Measurements from ENCODE around the gene MBP.
"Not testable (repeated sequence)": the region's sequence is repeated elsewhere in the genome, so short reads cannot be mapped to it uniquely, and the experiment has no call there.

The MBP gene

GRCh38 chr18:76991021-76991688 lies 141.4 kb downstream of the MBP start:
- no peak for DNase-seq (ENCODE audit: low read depth in 2 of 2, low spot score in 1 of 2)

GRCh38 chr18:76990343-76991020 lies 142.1 kb downstream of the MBP start:
- DNase-seq (ENCODE audit: low read depth in 2 of 2, low spot score in 1 of 2) = not testable (repeated sequence)

- DNase-seq (ENCODE audit: low read depth in 2 of 2, low spot score in 1 of 2) = no peak
Observed at GRCh38 chr18:76989647-76990190, 142.9 kb downstream of the MBP start.

GRCh38 chr18:76988827-76989646 lies 143.5 kb downstream of the MBP start:
- DNase-seq (ENCODE audit: low read depth in 2 of 2, low spot score in 1 of 2) = no peak

GRCh38 chr18:76988031-76988826 lies 144.4 kb downstream of the MBP start:
- DNase-seq (ENCODE audit: low read depth in 2 of 2, low spot score in 1 of 2) = no peak

GRCh38 chr18:76986406-76986805 lies 146.2 kb downstream of the MBP start:
- no peak for DNase-seq (ENCODE audit: low read depth in 2 of 2, low spot score in 1 of 2)

- DNase-seq (ENCODE audit: low read depth in 2 of 2, low spot score in 1 of 2) = no peak
Observed at GRCh38 chr18:76985951-76986236, 146.7 kb downstream of the MBP start.

- no peak for DNase-seq (ENCODE audit: low read depth in 2 of 2, low spot score in 1 of 2)
Observed at GRCh38 chr18:76985156-76985950, 147.2 kb downstream of the MBP start.

GRCh38 chr18:76984193-76985155 lies 148.1 kb downstream of the MBP start:
- no peak for DNase-seq (ENCODE audit: low read depth in 2 of 2, low spot score in 1 of 2)

- DNase-seq (ENCODE audit: low read depth in 2 of 2, low spot score in 1 of 2) = no peak
Observed at GRCh38 chr18:76983613-76984051, 149.0 kb downstream of the MBP start.

- DNase-seq (ENCODE audit: low read depth in 2 of 2, low spot score in 1 of 2) = peak; percentile 61 to 70
Observed at GRCh38 chr18:76982841-76983583, 149.6 kb downstream of the MBP start.

- DNase-seq (ENCODE audit: low read depth in 2 of 2, low spot score in 1 of 2) = no peak
Observed at GRCh38 chr18:76982038-76982437, 150.5 kb downstream of the MBP start.

- DNase-seq (ENCODE audit: low read depth in 2 of 2, low spot score in 1 of 2) = no peak
Observed at GRCh38 chr18:76981396-76981968, 151.1 kb downstream of the MBP start.

- no peak for DNase-seq (ENCODE audit: low read depth in 2 of 2, low spot score in 1 of 2)
Observed at GRCh38 chr18:76980663-76981395, 151.8 kb downstream of the MBP start.

- no peak for DNase-seq (ENCODE audit: low read depth in 2 of 2, low spot score in 1 of 2)
Observed at GRCh38 chr18:76979906-76980305, 152.7 kb downstream of the MBP start.

- no peak for DNase-seq (ENCODE audit: low read depth in 2 of 2, low spot score in 1 of 2)
Observed at GRCh38 chr18:76979111-76979751, 153.4 kb downstream of the MBP start.

- no peak for DNase-seq (ENCODE audit: low read depth in 2 of 2, low spot score in 1 of 2)
Observed at GRCh38 chr18:76978616-76979015, 154.0 kb downstream of the MBP start.

Measured in stimulated activated CD8-positive, alpha-beta memory T cell treated with anti-CD3 and anti-CD28 coated beads, Interleukin-4, amount 100 ng/mL, for 4 hours (primary cell).